Common myeloid progenitor, CD34-positive (primary cell): ENCODE results near the gene MRGPRG.
A peak's percentile ranks its signal among the peaks of the same experiment; 100 is the strongest.

Source experiments
- CTCF ChIA-PET: fragments of 350-600 bp; sonication (Branson Sonifier 250); formaldehyde crosslinking; loops from one replicate; lab custom pipeline; 2021; ENCODE audit warnings: antibody characterized with exemption; lab: Charles Lee
- POLR2A ChIA-PET: fragments of 350-600 bp; sonication (Branson Sonifier 250); formaldehyde crosslinking; loops from one replicate; lab custom pipeline; 2021; ENCODE audit warnings: antibody characterized with exemption; lab: Charles Lee
- DNase-seq, 3 donors: peaks; one replicate each; pipeline versions ENCODE4 v3.0.0 to v3.0.0-alpha.2; 2013
- H3K27ac ChIP-seq, 2 experiments: 1 replicate in 1 of 2; 2 replicates in 1 of 2; pipeline ENCODE4 v1.7.0; 2013; ENCODE audit warnings: inconsistent platforms in 2 of 2, low read length in 2 of 2, mild to moderate bottlenecking in 2 of 2, low read depth in 1 of 2, moderate library complexity in 1 of 2; ENCODE audit not compliant: severe bottlenecking in 2 of 2, insufficient read depth in 1 of 2, poor library complexity in 1 of 2
- H3K27me3 ChIP-seq, 5 experiments: replicated peaks in 2 of 5; 1 replicate in 3 of 5; 2 replicates in 2 of 5; pipeline versions ENCODE4 v1.6.1 to v1.7.0; 2013; ENCODE audit warnings: low read length in 4 of 5, mild to moderate bottlenecking in 2 of 5, moderate library complexity in 2 of 5, inconsistent platforms in 1 of 5; ENCODE audit not compliant: insufficient read depth in 5 of 5, control insufficient read depth in 4 of 5
- H3K36me3 ChIP-seq, 4 experiments: 1 replicate in 2 of 4; 2 replicates in 2 of 4; pipeline versions ENCODE4 v1.6.1 to v1.7.0; 2013; ENCODE audit warnings: low read length in 3 of 4, control low read depth in 1 of 4, mild to moderate bottlenecking in 1 of 4; ENCODE audit not compliant: control insufficient read depth in 4 of 4, insufficient read depth in 4 of 4
- H3K4me1 ChIP-seq, 4 experiments: 1 replicate in 3 of 4; 2 replicates in 1 of 4; pipeline versions ENCODE4 v1.6.1 to v1.7.1; 2013; ENCODE audit warnings: low read length in 3 of 4, mild to moderate bottlenecking in 3 of 4, control low read depth in 1 of 4, inconsistent platforms in 1 of 4, moderate library complexity in 1 of 4; ENCODE audit not compliant: control insufficient read depth in 4 of 4, insufficient read depth in 4 of 4; ENCODE audit errors: control extremely low read depth in 1 of 4
- H3K4me3 ChIP-seq, 7 experiments: 1 replicate in 4 of 7; 2 replicates in 3 of 7; pipeline versions ENCODE4 v1.5.1 to v1.7.0; 2013; ENCODE audit warnings: mild to moderate bottlenecking in 7 of 7, low read length in 6 of 7, moderate library complexity in 6 of 7, inconsistent platforms in 2 of 7, low read depth in 2 of 7, control low read depth in 1 of 7; ENCODE audit not compliant: insufficient read depth in 4 of 7, control insufficient read depth in 1 of 7; ENCODE audit errors: extremely low read depth in 1 of 7
- H3K9me3 ChIP-seq, 5 experiments: 1 replicate in 4 of 5; 2 replicates in 1 of 5; pipeline versions ENCODE4 v1.6.1 to v1.7.1; 2013; ENCODE audit warnings: low read length in 4 of 5, mild to moderate bottlenecking in 2 of 5, inconsistent platforms in 1 of 5, low read depth in 1 of 5, moderate library complexity in 1 of 5; ENCODE audit not compliant: control insufficient read depth in 4 of 5, insufficient read depth in 2 of 5; ENCODE audit errors: control extremely low read depth in 1 of 5
- WGBS: methylation state at CpG from one replicate; pipeline ENCODE4 v1.1.5; 2013; ENCODE audit not compliant: insufficient coverage; 5-methylcytosine and 5-hydroxymethylcytosine counted together

Gene MRGPRG

DNA sequence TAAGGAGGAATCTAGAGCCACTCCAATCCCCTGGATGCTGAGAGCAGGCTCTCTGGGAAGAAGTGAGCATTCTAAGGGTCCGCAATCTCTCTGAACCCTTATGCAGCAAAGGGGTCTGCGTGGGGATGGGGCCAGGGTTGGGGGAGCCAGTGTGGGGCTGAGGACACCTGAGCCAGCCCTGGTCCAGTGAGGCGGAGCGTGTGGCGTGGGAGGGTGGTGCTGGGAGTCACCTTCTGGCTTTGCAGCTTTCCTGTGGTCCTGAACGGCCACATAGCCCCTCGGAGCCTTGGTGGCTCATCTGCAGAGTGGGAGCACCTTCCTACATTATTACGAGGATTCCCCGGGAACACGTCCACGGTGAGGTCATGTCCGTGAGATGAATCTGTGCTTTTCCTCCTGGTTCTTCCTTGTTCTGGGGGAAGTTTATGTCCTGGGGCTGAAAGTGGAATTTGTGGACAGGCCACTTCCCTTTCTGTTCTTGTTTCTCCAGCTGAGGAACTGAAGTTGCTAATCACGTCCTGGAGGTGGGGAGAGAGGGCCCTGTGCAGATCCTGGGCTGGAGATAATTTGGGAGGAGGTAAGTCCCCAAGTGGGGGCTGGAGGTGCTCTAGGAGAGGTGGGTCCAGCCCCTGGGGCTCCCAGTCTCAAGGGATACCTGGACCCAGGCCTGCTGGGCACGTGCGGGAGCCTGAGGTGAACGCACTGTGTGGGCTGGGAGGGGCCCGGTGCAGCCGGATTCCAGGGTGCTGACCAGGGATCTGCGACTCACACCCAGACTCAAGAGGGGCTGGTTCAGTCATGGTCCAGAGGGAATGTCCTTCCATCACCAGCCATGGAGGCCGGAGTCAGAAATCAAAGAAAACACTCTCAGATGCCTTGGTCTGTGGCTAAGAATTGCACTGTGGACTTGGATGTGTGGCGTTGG lies 7.5 kb upstream of the MRGPRG start:
- Histone ChIP-seq H3K9me3 (no peaks in the 10 kb centered on the region), H3K4me3 (no peak overlapping the region), H3K36me3 (no peaks in the 10 kb centered on the region), H3K27ac (no peak overlapping the region), H3K27me3 (no peaks in the 10 kb centered on the region), H3K4me1 (peaks cover 0 to 21% (median 13%) of the 10 kb centered on the region in 4 experiments)
- CTCF ChIA-PET, result no interaction called here
- WGBS, result 63% methylated on average over 14 of the region's 21 CpGs
- POLR2A ChIA-PET, result no interaction called here
- peak; percentile 12 to 34 (median 34) for DNase-seq

GRCh38 chr11:3225159-3225758 lies 6.6 kb upstream of the MRGPRG start:
- Histone ChIP-seq H3K27ac (no peak overlapping the region), H3K4me1 (peaks cover 0 to 26% (median 13%) of the 10 kb centered on the region in 4 experiments), H3K27me3 (no peaks in the 10 kb centered on the region), H3K9me3 (no peaks in the 10 kb centered on the region), H3K36me3 (no peaks in the 10 kb centered on the region), H3K4me3 (no peak overlapping the region)
- DNase-seq, result no peak
- POLR2A ChIA-PET, result no interaction called here
- CTCF ChIA-PET, result interaction anchor here (1.4 to 1.7 kb wide), 2 partner anchors 11 to 116 kb away, joined by 4 read pairs; no protein-coding TSS in a partner anchor
- WGBS, result 97% methylated on average over 7 of the region's 17 CpGs

GRCh38 chr11:3224401-3225057 lies 5.9 kb upstream of the MRGPRG start:
- no peaks in the 10 kb centered on the region for H3K36me3 ChIP-seq
- peaks cover 0 to 26% (median 13%) of the 10 kb centered on the region in 4 experiments for H3K4me1 ChIP-seq
- POLR2A ChIA-PET, result no interaction called here
- H3K27me3 ChIP-seq, result no peaks in the 10 kb centered on the region
- no peaks in the 10 kb centered on the region for H3K9me3 ChIP-seq
- no peak for DNase-seq
- WGBS, result 95% methylated on average over 16 of the region's 21 CpGs
- CTCF ChIA-PET, result interaction anchor here (1.4 to 5.5 kb wide), 3 partner anchors 10 to 116 kb away, joined by 4 to 32 read pairs (median 4); no protein-coding TSS in a partner anchor
- H3K4me3 ChIP-seq, result no peak overlapping the region
- H3K27ac ChIP-seq, result no peak overlapping the region

DNA sequence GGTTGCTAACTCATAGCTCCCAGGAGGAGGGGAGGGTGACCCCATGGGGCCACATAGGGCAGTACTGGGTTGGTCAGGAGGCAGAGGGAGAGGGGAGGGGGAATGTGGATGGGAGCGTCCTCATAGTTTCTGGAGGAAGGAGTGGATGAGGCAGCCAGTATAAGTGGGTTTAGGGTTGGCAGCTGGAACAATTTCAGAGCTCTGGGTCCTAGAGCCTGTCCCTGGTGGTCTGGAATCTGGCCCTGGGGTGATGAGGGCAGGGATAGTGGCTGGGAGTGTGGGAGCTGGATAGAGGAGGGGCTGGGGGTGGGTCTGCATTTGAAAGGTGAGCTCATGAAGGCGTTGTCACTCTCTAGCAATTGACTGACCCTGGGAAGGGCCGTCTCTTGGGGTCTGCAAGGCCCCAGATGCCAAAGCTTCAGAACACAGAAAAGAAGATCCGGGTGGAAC lies 5.3 kb upstream of the MRGPRG start:
- 94% methylated on average over 2 of the region's 4 CpGs for whole genome bisulfite sequencing
- peaks cover 0 to 26% (median 13%) of the 10 kb centered on the region in 4 experiments for H3K4me1 ChIP-seq
- no peaks in the 10 kb centered on the region for H3K36me3 ChIP-seq
- ChIA-PET CTCF (interaction anchor here (1.0 to 5.5 kb wide), 5 partner anchors 9 to 129 kb away, joined by 3 to 32 read pairs (median 4); no protein-coding TSS in a partner anchor), POLR2A (interaction anchor here (0.6 kb wide), 1 partner anchor 915 kb away, joined by 3 read pairs; no protein-coding TSS in a partner anchor)
- no peak overlapping the region for H3K27ac ChIP-seq
- no peaks in the 10 kb centered on the region for H3K27me3 ChIP-seq
- DNase-seq, result no peak
- H3K4me3 ChIP-seq, result no peak overlapping the region
- H3K9me3 ChIP-seq, result no peaks in the 10 kb centered on the region

- CTCF ChIA-PET, result interaction anchor here (0.8 to 5.5 kb wide), 6 partner anchors 10 to 186 kb away, joined by 3 to 32 read pairs (median 3); no protein-coding TSS in a partner anchor
- 73% methylated on average over 29 of the region's 36 CpGs for WGBS
These were observed 4.6 kb upstream of the MRGPRG start for GRCh38 chr11:3222941-3223915.

More at GRCh38 chr11:3222941-3223915, 4.6 kb upstream of the MRGPRG start:
- no peaks in the 10 kb centered on the region for H3K9me3 ChIP-seq
- H3K27ac ChIP-seq, result no peak overlapping the region
- DNase-seq, result peak; percentile 59 to 96 (median 86)
- no peaks in the 10 kb centered on the region for H3K36me3 ChIP-seq
- H3K4me3 ChIP-seq, result no peak overlapping the region
- H3K27me3 ChIP-seq, result no peaks in the 10 kb centered on the region
- peaks cover 0 to 26% (median 12%) of the 10 kb centered on the region in 4 experiments for H3K4me1 ChIP-seq
- POLR2A ChIA-PET, result interaction anchor here (0.6 to 0.7 kb wide), 2 partner anchors 20 to 915 kb away, joined by 3 read pairs; no protein-coding TSS in a partner anchor
